A549 treated with CORT108297 at 1 μM for 4 hours (cell line): ENCODE results near the gene RAB38. TPM values are rescaled to one million over a fixed set of nuclear protein-coding genes. Genes with fewer than 3 reads are reported as not detected.

ENCODE experiments used
- total RNA-seq: library from RNA; stranded (reverse); fragments of 200-300 nt; extraction: Qiagen RNA extraction; gene quantifications from 5 replicates; pipeline ENCODE4 v1.2.3, GENCODE V29; 2022

The RAB38 gene
- 0.78 to 1.4 TPM (median 1.0 TPM) in 5 replicates for total RNA-seq

GRCh38 chr11:88174709-88175568 lies at the start of gene RAB38:
Gene RAB38, minus strand, starts transcription at chr11:88175443. Its CDS starts 59 bp downstream, at chr11:88175384.

Other genes with a start within 250 kb of the RAB38 start
- gene CTSC, start 162.3 kb upstream of the RAB38 start, total RNA-seq, result 60.4 to 71.6 TPM (median 69.0 TPM) in 5 replicates